ENCODE measurements around the gene ABI3BP. TPM values are rescaled to one million over a fixed set of nuclear protein-coding genes. Genes with fewer than 3 reads are reported as not detected.
A peak's percentile ranks its signal among the peaks of the same experiment; 100 is the strongest.

Gene ABI3BP
- total and polyA plus RNA-seq, 5 experiments from 2014 or later, result not detected

DNA sequence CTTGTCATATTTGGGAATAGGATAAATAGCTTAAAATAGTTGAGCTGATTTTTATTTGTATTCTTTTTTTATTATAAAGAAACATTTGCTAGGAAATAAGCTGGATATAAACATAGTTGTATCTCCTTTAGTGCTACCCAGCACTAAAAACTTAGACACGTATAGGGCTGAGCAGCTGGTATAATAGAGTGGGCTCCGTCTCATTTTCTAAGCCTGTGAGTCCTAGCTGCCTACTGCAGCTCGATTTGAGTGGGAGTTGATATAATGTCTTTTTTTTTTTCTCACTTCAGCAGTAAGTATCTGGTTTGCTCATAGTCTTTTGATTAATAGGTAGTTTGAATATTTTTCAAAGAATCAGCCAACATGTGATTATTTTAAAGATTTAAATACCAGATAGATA, 249.7 kb downstream of the ABI3BP start:
- DNase-seq, result no peak
- H3K4me1 Mint-ChIP-seq, result no peaks in the 10 kb centered on the region
- no peak for ATAC-seq
- H3K4me3 Mint-ChIP-seq, result no peak overlapping the region
- H3K27me3 Mint-ChIP-seq, result no peaks in the 10 kb centered on the region
- peaks cover under 1 to 88% (median 25%) of the 10 kb centered on the region in 3 donors for H3K36me3 Mint-ChIP-seq
- no peak overlapping the region for H3K27ac Mint-ChIP-seq
- H3K9me3 Mint-ChIP-seq, result no peaks in the 10 kb centered on the region
- POLR2A ChIA-PET, result no interaction called here

DNA sequence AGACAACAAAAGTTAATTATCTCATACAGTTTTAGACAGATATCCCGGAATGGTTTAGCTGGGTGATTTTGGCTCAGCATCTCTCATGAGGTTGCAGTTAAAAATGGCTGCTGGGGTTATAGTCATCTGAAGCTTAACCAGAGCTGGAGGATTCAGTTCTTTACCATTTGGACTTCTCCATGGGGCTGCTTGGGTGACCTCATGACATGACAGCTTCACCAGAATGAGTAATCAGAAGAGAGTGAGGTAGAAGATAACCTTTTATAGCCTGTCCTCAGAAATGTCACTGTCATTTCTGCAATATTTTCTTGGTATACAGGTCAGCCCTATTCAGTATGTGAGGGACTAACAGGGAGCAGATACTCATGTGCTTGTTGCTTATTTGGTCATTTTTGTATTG, 253.0 kb downstream of the ABI3BP start:
- Mint-ChIP-seq H3K9me3 (no peaks in the 10 kb centered on the region), H3K36me3 (peaks cover 6 to 87% (median 24%) of the 10 kb centered on the region in 3 donors), H3K4me1 (peaks cover 0 to 6% (median 2%) of the 10 kb centered on the region in 4 donors), H3K27ac (no peak overlapping the region), H3K27me3 (no peaks in the 10 kb centered on the region), H3K4me3 (no peak overlapping the region)
- ATAC-seq (no peak), DNase-seq (no peak)
- POLR2A ChIA-PET, result no interaction called here

DNA sequence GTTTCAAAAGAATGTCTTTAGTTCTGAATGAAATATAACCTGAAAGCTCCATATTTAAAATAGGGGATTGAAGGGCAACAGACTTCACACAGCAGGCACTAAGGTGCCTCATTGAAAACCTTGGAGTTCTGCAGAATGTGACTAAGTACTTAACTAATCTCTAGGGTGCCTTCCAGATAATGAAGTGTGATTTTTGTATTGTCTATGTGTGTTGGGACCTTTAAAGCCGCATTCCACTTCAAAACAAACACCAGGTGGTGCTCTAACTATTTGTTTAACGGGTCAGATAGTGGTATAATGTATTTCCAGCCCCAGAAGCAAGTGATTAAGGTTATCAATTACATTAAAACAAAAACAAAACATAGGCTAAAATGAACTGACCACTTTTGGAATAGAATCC, 255.9 kb downstream of the ABI3BP start:
- Mint-ChIP-seq H3K4me1 (peaks cover 0 to 6% (median 5%) of the 10 kb centered on the region in 4 donors), H3K27me3 (no peaks in the 10 kb centered on the region), H3K27ac (no peak overlapping the region), H3K36me3 (peaks cover 10 to 87% (median 26%) of the 10 kb centered on the region in 3 donors), H3K4me3 (no peak overlapping the region), H3K9me3 (no peaks in the 10 kb centered on the region)
- POLR2A ChIA-PET, result no interaction called here
- peak in 1 of 10 donors; percentile 6 for DNase-seq
- ATAC-seq, result no peak

DNA sequence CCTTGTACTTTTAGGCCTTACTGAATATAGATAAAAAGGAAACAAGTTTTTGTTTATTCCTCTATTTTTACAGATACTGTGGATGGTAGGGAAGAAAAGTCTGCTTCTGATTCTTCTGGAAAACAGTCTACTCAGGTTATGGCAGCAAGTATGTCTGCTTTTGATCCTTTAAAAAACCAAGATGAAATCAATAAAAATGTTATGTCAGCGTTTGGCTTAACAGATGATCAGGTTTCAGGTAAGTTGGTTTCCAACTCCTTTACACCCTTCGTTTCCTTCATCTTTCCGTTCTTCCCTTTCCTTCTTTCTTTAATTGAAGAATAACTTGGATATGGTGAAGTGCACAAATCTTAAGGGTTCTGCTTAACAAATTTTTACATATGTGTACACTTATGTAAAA, 260.8 kb downstream of the ABI3BP start:
- ATAC-seq (no peak), DNase-seq (no peak)
- POLR2A ChIA-PET, result no interaction called here
- H3K27me3 Mint-ChIP-seq, result no peaks in the 10 kb centered on the region
- peaks cover 0 to 12% (median 8%) of the 10 kb centered on the region in 4 donors for H3K4me1 Mint-ChIP-seq
- H3K9me3 Mint-ChIP-seq, result no peaks in the 10 kb centered on the region
- H3K27ac Mint-ChIP-seq, result no peak overlapping the region
- peaks cover 17 to 82% (median 23%) of the 10 kb centered on the region in 3 donors for H3K36me3 Mint-ChIP-seq
- no peak overlapping the region for H3K4me3 Mint-ChIP-seq

DNA sequence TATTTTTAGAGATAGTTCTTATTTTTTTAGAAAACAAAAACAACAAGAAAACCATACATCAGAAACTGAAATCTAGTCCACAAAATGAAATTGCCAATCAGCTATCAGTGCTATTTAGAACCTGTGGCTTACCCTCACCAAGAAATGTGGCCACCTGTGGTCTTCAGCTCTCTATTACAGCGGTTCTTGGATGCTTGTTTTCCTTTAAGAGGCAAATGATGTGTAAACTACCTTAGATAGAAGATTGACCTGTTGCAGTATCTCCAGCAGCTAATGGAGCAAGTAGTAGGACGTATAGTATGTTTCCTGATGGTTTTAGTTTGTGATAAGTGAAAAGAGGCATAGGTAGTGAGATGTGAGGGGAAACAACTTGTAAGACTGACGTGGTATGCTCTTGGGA, 262.7 kb downstream of the ABI3BP start:
- no peak overlapping the region for H3K4me3 Mint-ChIP-seq
- POLR2A ChIA-PET, result no interaction called here
- DNase-seq, result no peak
- no peaks in the 10 kb centered on the region for H3K27me3 Mint-ChIP-seq
- H3K4me1 Mint-ChIP-seq, result peaks cover 10 to 25% (median 19%) of the 10 kb centered on the region in 4 donors
- H3K27ac Mint-ChIP-seq, result no peak overlapping the region
- peaks cover 12 to 80% (median 15%) of the 10 kb centered on the region in 3 donors for H3K36me3 Mint-ChIP-seq
- no peak for ATAC-seq
- H3K9me3 Mint-ChIP-seq, result no peaks in the 10 kb centered on the region

DNA sequence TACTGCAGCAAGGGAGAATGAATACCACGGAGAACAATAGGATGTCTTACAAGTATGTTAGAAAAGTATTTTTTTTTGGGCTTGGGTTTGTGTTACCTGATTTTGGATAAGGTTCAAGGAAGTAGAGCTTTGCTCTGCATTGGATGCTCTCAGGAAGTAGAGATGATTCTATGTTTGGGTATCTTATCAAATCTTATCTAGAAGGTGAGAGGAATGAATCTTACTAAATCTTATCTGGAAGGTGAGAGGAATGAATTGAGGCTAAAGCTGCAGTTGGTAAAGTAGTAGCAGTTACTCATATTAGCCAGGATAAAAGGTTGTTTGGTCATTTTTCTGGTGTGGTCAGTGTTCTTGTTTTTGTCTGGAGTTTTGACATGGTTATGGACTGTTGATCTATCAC, 266.5 kb downstream of the ABI3BP start:
- peaks cover 9 to 26% (median 18%) of the 10 kb centered on the region in 4 donors for H3K4me1 Mint-ChIP-seq
- H3K36me3 Mint-ChIP-seq, result peaks cover 6 to 76% (median 14%) of the 10 kb centered on the region in 3 donors
- H3K9me3 Mint-ChIP-seq, result no peaks in the 10 kb centered on the region
- DNase-seq (no peak), ATAC-seq (no peak)
- no peak overlapping the region for H3K4me3 Mint-ChIP-seq
- H3K27ac Mint-ChIP-seq, result peak overlapping the region in 5 of 10 donors; percentile 9 to 55 (median 19)
- no peaks in the 10 kb centered on the region for H3K27me3 Mint-ChIP-seq
- POLR2A ChIA-PET, result interaction anchor here (1.6 kb wide), 1 partner anchor 17 kb away, joined by 4 read pairs; no protein-coding TSS in a partner anchor

DNA sequence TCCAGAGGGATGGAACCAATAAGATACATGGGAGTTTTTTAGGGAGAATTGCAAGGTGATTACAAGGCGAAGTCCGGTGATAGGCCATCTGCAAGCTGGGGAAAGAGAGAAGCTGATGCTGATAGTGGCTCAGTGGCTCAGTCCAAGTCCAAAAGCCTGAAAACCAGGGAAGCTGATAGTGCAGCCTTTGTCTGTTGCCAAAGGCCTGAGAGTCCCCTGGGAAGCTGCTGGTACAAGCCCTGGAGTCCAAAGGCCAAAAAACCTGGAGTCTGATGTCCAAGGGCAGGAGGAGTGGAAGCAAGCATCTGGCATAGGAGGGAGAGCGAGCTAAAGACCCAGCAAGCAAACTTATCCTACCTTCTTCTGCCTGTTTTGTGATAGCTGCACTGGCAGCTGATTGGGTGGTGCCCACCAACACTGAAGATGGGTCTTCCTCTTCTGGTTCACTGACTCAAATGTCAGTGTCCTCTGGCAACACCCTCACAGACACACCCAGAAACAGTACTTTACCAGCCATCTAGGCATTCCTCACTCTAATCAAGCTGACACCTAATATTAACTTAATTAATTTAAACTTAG, 267.2 kb downstream of the ABI3BP start:
- Mint-ChIP-seq H3K4me3 (no peak overlapping the region), H3K27ac (peak overlapping the region in 4 of 10 donors; percentile 1 to 81 (median 12)), H3K4me1 (peaks cover 11 to 26% (median 18%) of the 10 kb centered on the region in 4 donors), H3K36me3 (peaks cover 12 to 78% (median 16%) of the 10 kb centered on the region in 3 donors), H3K9me3 (no peaks in the 10 kb centered on the region), H3K27me3 (no peaks in the 10 kb centered on the region)
- POLR2A ChIA-PET, result no interaction called here
- ATAC-seq (no peak), DNase-seq (no peak)

DNA sequence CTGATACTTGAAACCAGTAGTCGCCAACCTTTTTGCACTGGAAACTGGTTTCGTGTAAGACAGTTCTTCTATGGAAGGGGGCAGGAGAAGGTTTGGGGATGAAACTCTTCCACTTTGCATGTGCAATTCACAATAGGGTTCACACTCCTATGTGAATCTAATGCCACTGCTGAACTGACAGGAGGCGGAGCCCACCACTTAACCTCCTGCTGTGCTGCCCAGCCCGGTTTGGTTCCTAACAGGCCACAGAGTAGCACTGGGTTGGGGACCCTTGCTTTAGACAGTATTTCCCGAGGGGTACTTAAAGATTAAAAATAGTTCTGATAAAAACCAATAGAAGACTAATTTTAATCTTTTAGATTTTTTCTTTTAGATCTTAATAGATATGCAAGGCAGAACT, 272.8 kb downstream of the ABI3BP start:
- Mint-ChIP-seq H3K27me3 (no peaks in the 10 kb centered on the region), H3K9me3 (no peaks in the 10 kb centered on the region), H3K27ac (no peak overlapping the region), H3K36me3 (peaks cover 18 to 84% (median 21%) of the 10 kb centered on the region in 3 donors), H3K4me1 (peaks cover 19 to 30% (median 26%) of the 10 kb centered on the region in 4 donors), H3K4me3 (no peak overlapping the region)
- POLR2A ChIA-PET, result no interaction called here
- ATAC-seq (no peak), DNase-seq (no peak)

DNA sequence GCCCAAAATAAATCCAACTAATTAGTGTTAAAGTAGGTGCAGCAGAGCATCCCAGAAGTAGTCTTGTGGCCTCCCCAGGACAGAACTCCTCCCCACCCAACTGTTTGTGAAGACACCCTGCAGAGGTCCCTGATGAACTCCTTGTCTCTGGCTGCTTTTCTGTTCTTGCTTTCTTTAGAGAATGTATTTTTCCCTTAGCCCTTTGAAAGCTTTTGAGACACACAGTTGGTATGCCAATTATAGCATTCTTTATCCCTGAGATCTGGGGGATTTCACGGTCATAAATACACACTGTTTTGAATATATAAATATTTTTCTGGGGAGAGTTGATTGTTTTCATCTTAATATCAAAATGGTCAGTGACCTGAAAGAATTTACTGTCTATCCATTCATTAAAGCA, 274.1 kb downstream of the ABI3BP start:
- POLR2A ChIA-PET, result no interaction called here
- Mint-ChIP-seq H3K27me3 (no peaks in the 10 kb centered on the region), H3K36me3 (peaks cover 23 to 92% (median 28%) of the 10 kb centered on the region in 3 donors), H3K4me3 (no peak overlapping the region), H3K4me1 (peaks cover 24 to 42% (median 35%) of the 10 kb centered on the region in 4 donors), H3K9me3 (no peaks in the 10 kb centered on the region), H3K27ac (peak overlapping the region in 1 of 10 donors; percentile 67)
- ATAC-seq (no peak), DNase-seq (no peak)

DNA sequence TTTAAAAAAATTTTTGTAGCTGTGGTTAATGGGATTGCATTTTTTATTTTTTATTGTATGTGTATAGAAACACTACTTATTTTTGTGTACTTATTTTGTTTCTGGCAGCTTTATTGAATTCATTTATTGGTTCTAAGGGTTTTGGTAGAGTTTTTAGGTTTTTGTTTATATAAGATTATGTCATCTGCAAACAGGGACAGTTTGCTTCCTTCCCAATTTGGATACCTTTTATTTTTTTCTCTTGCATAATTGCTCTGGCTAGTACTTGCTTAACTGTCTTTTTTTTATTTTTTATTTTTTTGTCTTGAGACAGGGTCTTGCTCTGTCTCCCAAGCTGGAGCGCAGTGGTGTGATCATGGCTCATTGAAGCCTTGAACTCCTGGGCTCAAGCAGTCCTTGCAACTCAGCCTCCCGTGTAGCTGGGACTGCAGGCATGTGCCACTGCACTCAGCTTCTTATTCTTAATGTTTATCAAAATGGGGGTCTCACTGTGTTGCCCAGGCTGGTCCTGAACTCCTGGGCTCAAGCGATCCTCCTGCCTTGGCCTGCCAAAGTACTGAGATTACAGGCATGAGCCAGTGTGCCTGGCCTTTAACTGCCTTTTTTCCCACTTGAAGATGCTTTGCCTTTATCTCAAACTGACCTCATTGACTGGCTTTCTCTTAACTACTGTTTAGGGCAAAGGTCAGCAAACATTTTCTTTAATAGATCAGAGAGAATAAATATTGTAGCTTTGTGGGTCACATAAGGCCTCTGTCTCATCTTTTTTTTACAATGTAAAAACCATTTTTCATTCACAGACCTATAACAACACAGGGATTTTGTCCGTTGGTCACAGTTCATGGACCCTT, 275.4 kb downstream of the ABI3BP start:
- peak overlapping the region in 2 of 10 donors; percentile 67 to 69 for H3K27ac Mint-ChIP-seq
- peaks cover 28 to 91% (median 31%) of the 10 kb centered on the region in 3 donors for H3K36me3 Mint-ChIP-seq
- H3K4me1 Mint-ChIP-seq, result peaks cover 29 to 48% (median 44%) of the 10 kb centered on the region in 4 donors
- DNase-seq (no peak), ATAC-seq (no peak)
- POLR2A ChIA-PET, result no interaction called here
- H3K9me3 Mint-ChIP-seq, result no peaks in the 10 kb centered on the region
- no peaks in the 10 kb centered on the region for H3K27me3 Mint-ChIP-seq
- H3K4me3 Mint-ChIP-seq, result peak overlapping the region in 3 of 10 donors; percentile 5 to 33 (median 22)

DNA sequence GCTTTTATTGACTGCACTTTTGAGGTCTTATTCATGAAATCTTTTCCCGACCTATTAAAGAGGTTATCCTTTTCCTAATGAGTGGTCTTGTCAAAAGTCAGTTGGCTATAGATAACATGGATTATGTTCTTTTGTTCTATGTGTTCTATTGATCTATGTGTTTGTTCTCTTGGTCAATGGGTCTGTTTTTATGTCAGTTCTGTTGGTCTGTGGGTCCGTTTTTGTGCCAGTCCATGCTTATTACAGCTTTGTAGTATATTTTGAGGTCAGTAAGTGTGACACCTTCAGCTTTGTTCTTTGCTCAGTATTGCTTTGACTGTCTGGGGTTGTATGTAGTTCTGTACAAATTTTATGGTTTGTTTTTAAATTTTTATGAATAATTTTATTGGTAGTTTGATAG, 276.2 kb downstream of the ABI3BP start:
- ATAC-seq, result no peak
- Mint-ChIP-seq H3K4me3 (peak overlapping the region in 5 of 10 donors; percentile 1 to 26 (median 18)), H3K9me3 (no peaks in the 10 kb centered on the region), H3K36me3 (peaks cover 23 to 86% (median 31%) of the 10 kb centered on the region in 3 donors), H3K27ac (peak overlapping the region in 4 of 10 donors; percentile 4 to 67 (median 52)), H3K27me3 (no peaks in the 10 kb centered on the region), H3K4me1 (peaks cover 34 to 56% (median 52%) of the 10 kb centered on the region in 4 donors)
- POLR2A ChIA-PET, result no interaction called here
- DNase-seq, result no peak

DNA sequence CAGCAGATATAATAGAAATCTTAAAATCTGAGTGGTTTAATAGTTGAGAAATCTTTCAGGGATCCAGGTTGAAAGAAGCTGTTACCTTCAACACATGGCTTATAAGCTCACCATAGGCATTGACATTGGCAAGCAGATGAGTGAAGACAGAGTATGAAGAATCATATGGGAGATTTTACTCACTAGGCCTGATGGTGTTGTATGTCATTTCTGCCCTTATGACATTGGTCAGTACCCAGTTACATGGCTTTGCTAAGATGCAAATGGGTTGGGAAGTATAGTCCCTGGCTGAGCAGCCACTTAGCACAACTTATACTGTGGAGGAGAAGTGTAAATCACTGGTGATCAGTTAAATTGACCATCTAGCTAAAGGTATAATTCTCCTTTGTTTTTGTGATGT, 278.0 kb downstream of the ABI3BP start:
- no peak for ATAC-seq
- POLR2A ChIA-PET, result no interaction called here

More for the DNA sequence above, 278.0 kb downstream of the ABI3BP start:
- H3K9me3 Mint-ChIP-seq, result no peaks in the 10 kb centered on the region
- H3K4me1 Mint-ChIP-seq, result peaks cover 40 to 73% (median 69%) of the 10 kb centered on the region in 4 donors
- peak overlapping the region in 1 of 10 donors; percentile 2 for H3K4me3 Mint-ChIP-seq
- no peaks in the 10 kb centered on the region for H3K27me3 Mint-ChIP-seq
- H3K27ac Mint-ChIP-seq, result peak overlapping the region in 1 of 10 donors; percentile 4
- DNase-seq, result no peak
- peaks cover 18 to 69% (median 25%) of the 10 kb centered on the region in 3 donors for H3K36me3 Mint-ChIP-seq

Data from naive thymus-derived CD8-positive, alpha-beta T cell (primary cell).